CD4-positive, alpha-beta T cell treated with Interferon alpha-2 for 1 hour (primary cell): Measurements from ENCODE around the gene LBHD2.
A peak's percentile ranks its signal among the peaks of the same experiment; 100 is the strongest.

Experiments used
- DNase-seq, 2 donors: peaks; one replicate each; pipeline ENCODE4 v3.0.0-alpha.2; 2020 to 2022

LBHD2 gene

DNA sequence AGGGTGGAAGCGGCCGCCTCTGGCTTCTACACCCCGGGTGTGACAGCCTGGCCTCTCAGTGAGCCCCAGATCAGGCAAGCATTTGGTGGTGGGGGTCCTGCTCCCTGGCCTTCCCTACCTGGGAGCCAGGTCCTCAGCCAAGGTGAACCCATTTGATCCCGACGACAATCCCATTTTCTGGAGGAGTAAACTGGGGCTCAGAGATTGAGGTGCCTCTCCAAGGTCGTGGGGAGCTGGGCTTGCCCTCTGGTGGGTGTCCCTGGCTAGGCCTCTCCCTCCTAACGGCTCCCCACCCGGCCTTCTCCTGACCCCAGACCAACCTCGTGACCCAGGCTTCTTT is 7.8 kb downstream of the LBHD2 start:
- DNase-seq, result no peak

DNA sequence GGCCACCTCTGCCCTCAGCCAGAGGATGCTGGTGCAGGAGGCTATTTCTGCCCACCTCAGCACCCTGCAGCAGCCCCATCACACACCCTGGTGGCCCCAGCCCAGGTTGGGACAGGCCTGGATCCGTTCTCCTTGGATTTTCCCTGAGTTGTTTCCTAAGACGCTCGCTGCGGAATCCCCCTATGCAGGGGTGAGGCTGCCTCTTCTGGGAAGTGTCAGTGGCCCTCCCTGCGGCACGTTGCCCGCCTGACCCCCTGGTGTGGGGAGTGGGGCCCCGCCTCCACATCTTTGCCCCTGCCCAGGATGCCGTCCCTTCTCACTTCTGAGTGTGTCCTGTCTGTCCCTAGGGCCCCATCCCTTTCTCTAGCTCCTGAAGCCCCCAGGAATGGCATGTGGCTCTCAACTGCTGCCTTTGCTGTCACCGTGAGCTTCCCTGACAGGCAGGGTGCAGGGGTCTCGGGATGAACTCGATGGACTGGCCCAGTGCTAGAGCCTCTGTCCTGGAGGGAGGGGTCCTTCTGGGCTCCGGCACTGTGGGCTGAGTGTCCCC is 9.9 kb downstream of the LBHD2 start:
- no peak for DNase-seq

DNA sequence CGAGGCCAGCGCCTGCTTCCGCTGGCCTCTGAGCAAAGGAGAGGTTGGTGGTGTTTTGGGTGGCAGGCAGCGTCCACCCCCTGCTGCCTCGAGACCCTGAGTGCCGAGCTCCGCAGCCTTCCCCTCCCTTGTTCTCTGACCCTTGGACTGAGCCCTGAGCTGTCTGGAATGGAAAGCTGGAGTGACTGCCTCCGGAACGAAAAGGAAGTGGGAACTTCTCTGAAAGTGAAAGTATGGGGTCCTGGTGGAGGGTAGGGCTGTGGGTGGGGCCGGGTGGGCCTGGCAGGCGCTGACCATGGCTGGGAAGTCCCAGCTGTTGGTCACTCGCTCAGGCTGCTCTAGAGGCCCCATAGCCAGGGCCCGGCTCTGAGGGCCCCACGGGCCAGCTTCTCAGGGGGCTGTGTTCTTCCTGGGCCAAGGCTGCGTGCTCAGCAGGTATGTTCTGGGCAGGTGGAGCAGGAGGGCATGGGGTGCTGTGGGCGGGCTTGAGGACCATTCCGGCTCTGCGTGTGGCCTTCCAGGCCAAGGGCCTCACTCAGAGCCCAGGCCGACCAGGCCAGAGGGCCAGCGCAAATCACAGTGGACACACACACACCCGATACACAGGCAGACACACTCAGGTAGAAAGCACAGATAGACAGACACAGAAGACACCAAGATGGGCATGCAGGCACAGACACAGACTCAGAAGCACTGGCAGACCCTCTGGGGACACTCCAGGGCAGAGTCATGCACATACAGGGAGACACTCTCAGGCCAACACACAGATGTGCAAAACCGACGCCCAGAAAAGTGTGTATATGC is 10.6 kb downstream of the LBHD2 start, which contains the start of gene EXOC3L4:
EXOC3L4 (plus strand) TSS at position 320 of the 804 bp plus-strand sequence. CDS start 5,495 bp downstream, outside the sequence.
- DNase-seq, result no peak

DNA sequence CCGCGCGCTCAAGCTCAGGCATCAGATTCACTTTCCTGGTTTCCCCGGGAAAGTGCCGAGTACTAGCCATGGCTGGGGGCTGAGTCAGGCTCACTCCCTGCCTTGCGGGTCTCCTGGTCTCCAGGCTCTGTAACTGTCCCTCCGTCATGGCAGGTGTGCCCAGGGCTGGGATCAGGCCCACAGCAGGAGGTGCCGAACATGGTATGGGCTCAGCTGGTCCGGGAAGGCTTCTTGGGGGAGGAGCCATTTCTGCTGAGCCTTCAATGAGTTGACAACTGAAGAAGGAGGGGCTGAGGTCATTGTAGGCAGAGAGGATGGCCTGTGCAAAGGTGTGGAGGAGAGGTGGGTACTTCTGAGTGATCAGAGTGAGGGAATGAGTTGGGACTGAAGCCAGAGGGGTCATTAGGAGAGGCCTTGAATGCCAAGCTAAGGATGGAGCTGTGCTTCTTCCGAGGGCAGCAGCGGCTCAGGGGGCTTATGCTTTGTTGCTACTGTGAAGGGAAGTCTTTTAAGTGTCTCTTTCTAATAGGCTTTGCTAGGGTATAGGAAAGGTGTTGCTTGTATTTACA is 11.3 kb downstream of the LBHD2 start:
- DNase-seq, result no peak

DNA sequence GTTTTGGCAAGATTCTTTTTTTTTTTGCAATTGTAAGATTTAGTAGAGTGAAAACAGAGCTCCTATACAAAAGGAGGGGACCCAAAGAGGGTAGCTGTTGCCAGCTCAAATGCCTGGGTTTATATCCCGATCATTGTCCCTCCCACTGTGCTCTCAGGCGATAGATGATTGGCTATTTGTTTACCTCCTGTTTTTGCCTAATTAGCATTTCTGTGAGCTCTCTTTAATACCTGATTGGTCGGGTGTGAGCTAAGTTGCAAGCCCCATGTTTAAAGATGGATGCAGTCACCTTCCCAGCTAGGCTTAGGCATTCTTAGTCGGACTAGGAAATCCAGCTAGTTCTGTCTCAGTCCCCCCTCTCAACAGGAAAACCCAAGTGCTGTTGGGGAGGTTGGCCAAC is 12.4 kb downstream of the LBHD2 start:
- DNase-seq, result no peak

DNA sequence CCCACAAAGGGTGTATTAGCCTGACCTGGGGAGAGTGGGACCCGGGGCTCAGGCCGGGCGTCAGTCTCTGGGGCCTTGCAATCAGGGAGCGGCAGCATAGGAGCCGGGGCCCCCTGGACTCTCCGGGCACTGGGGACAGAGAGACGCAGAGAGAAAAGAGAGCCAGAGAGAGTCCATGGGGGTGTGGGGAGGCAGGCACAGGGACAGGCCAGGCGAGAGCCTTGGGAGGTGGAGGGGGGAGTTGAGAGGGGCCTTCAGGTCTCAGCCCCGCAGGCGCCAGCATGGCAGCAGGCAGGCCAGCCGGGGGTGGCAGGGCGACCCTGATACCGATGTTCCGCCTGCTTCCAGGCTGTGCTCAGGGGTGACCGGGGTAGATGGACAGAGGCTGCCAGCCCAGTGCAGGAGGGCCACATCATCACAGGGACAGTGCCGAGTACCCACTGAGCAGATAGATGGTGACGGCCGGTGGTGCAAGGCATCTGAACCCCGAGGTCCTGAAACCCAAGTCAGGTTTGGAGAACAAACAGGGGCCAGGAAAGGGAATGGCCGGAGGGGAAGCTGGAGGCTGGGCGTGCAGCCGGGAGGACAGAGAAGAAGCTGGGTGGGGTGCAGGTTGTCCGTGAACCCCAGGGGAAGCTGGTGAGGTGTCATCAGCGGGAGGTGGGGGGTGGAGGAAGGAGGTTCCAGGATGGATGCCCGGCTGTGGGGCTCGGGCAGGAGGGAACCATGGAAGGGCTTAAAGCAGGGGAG is 13.4 kb downstream of the LBHD2 start:
- DNase-seq, result no peak

DNA sequence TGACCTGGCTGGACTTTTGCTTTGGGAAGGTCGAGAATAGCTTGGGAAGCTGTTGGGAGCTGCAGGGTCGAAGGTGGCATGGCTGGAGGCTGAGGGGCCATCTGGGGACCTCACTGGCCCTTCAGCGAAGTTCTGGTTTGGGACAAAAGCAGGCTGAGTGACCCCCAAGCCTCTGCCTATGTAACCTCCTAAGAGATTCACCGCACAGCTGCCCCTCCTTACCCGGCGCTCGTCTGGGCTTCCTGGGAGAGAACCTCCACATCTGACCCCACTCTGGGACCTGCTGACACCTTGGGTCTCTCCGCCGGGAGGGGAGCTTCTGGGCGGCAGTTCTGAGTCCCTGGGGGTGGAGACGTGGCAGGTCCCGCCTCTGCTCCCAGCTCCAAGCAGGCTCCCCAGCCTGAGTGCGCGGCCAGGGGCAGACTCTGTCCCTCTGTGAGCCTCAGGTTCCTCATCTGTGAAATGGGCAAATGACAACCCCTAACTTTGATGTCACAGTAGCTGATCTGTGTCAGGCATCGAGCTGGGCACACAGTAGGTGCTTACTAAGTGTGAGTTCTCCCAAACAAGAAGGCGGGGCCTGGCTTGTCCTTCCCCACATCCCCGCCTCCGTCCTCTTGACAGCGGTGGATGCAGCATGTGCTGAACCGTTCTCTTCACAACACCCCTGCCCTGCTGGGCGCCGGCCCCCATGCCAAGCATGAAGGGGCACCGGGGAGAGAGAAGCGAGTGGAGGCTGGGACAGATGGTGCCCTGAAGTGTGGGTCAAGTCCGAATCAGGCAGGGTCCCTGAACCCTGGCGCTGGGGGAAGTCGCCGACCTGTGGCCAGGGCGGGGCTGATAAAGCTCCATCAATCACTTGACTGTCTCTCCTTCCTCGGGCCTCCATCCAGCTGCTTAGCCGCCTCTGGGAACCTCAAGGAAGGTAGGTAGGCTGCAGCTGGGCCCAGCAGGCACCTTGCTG is 14.3 kb downstream of the LBHD2 start:
- no peak for DNase-seq

DNA sequence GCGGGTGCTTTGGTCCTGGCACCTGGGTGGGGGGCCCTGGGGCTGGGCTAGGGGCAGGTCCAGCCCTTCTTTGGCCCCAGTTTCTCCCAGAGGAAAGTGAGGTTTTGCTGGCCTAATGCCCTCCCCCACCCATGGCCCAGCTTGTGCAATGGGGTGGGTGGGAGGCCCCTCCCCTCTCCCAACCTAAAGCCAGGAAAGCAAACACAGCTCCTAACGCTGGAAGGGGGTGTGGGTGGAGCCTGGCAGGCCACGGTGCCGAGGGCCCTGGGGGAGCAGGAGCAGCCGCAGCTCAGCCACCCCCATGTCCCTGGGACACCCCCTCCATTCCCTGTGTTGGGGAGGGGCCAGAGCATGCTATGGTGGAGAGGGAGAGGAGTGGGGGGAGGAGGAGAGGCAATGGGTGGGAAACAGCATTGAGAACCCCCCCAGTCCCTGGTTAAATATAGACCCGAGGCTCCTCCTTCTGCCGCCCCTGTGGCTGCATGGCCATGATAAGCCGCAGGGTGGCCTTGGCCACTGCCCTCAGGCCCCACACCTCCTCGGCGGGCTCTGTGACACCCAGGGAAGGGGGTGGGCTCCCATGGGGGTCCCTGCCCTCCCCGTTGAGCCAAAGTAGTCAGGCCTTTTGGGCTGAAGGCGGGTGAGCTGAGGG is 15.2 kb downstream of the LBHD2 start:
- DNase-seq, result no peak

DNA sequence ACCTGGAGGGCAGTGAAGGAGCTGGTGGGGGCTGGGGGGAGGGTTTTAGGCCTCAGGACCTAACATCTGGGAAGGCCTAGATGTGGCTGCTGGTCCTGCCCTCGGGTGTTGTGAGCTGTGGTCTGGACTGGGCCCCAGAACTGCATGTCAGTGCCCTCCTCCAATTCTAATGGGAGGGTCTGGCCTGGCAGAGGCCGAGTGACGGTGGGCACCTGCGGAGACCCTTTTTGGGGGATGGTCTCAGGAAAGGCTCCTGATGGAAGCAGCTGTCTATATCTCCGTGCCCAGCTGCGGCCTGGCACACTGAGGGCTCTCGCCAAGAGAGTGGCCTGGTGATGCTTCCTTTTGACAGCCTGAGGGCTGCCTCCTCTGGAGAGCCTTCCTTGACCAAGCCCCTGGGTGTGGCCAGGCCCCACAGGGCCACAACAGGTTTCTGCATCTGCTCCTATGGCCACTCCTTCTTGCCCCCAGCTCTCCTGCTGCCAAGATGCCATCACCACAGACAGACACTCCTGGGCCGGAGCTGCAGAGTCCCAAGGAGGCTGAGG is 15.8 kb downstream of the LBHD2 start:
- no peak for DNase-seq

DNA sequence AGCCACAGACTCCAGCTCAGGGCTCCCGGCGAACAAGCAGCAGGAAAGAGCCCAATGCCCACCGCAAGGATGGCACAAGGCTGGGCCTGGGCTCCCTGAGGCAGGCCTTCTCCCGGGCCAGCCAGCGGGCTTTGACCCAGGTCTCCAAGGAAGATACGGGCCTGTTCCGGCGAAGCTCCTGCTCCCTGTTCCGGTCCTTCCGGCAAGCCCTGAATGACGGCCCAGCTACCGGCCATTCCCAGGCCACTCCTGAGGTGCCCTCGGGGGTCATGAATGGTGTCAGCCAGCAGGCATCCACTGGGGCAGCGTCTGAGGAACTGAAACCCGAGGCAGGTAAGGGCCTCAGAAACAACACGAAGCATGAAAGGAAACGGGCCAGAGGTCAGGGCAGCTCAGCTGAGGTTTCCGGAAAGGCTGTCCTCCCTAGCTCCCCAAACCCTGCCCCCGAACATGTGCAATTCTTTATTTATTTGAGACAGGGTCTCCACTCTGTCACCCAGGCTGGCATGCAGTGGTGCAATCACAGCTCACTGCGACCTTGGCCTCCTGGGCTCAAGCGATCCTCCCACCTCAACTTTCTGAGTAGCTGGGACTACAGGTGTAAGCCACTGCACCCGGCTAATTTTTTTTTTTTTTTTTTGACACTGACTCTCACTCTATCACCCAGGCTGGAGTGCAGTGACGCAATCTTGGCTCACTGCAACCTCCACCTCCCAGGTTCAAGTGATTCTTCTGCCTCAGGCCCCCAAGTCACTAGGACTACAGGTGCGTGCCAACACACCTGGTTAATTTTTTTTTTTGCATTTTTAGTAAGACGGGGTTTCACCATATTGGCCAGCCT is 16.5 kb downstream of the LBHD2 start:
- no peak for DNase-seq

DNA sequence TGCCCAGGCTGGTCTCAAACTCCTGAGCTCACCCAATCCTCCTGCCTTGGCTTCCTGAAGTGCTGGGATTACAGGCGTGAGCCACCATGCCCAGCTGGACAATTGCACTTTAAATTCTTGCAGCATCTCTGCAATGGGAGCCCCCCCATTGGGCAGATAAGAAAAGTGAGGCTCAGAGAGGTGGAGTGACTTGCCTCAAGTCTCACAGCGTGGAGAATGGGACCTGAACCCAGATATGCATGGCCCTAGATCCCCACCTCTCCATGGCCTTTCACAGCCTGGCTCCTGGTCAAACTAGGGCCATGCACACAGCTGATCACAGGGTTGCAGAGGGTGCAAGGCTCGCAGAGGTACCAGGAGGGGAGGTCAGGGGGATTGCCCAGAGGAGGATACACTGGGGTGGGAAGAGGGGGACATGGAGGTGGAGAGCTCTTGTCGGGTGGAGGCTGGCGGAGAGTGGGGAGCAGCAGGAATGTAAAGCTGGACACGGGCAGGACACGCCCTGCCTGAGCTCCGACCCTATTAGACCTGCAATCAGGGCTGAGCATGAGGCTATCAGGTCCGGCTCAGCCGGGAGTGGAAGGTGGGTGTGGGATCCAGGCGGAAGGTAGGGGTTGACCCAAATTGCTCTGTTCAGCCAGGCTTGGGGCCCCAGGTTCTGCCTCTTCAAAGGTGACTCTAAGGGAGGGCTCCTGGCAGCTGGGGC is 17.4 kb downstream of the LBHD2 start:
- DNase-seq, result no peak

DNA sequence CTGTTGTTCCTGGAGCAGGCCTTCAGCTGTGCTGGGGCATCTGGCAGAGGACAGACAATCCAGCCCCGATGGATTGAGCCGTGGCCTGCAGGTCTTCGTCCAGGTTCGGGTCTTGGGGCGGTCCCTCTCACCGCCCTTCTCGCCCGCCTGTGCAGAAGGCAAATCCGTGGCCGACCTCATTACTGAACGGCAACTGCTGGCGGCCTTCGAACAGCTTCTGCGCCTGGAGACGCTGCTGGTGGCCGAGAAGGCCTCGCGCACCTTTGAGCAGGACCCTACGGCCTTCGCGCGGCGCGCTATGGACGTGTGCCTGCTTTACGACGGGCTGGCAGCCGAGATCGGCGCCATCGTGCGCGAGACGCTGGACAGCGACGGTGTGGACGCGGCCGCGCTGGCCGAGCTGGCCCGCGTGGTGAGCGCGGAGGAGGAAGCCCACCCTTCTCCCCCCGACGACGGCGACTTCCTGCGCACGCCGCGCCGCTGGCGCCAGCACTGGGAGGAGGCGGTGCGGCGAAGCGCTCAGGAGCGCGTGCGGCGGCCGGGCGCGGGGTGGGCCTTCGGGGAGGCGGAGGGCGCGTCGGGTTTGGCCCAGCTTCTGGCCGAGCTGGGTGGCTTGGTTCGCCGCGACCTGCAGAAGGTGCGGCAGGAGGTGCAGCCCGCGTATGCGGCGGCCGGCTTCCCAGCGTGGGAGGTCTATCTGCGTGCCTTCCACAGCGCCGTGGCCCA is 18.1 kb downstream of the LBHD2 start:
- no peak for DNase-seq

DNA sequence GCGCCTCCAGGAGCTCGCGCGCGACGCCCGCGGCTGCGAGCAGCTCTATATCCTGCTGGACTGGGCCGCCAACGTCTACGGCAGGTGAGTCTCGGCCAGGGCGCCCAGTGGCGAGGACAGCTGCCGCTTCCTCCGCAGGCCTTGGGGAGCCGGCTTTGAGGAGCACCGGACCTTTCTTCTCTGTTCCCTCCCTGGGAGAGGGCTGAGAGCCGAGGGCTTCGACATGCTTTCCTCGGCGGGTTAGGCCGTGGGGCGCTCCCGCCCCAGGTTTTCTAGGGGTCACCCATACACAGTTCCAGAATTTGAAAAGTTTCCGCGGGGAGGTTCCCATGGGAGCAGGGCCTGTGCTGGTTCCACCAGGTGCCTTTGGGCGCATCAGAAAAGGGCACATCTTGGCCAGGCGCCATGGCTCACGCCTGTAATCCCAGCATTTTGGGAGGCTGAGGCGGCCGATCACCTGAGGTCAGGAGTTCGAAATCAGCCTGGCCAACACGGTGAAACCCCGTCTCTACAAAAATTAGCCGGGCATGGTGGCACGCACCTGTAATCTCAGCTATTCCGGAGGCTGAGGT is 18.8 kb downstream of the LBHD2 start:
- no peak for DNase-seq

DNA sequence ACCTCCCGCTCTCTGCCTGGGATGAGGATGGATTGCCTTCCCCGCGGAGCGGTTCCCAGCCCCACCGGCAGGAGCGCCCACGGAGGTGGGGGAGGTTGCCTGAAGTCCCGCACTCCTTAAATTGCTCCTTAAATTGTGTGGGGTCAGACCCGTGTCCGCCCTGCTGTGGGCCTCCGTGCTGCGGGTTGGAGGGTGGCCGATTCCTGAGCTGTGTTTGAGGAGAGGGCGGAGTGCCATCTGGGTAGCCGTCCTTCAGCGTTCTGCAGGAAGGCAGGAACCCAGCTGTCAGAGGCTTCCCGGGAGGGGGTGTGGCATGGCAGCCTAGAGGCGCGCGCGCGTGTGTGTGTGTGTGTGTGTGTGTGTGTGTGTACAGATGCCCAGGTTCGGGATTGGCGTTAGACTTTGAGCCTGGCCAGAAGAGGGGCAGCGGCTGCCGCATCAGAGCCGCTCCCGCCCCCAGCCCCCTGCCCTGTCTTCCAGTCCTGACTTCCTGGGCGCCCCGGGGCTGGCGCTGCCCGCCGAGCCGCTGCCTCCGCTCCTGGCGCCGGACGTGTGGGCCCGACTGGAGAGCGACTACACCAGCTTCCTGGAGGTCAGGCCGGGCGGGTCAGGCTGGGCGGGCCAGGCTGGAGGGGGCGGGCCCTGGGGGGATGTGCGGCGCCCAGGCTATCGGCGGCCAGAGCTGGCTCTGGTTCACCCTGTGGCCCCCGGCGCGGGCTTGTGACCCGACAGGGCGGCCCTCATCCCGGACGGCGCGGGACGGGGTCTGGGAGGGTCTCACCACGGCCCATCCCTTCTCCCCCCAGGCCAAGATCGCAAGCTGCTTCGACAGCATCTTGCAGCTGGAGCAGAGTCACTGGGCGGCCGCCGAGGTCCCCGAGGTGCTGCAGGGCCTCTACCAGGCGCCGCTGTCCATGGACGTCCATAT is 19.7 kb downstream of the LBHD2 start:
- DNase-seq, result no peak

DNA sequence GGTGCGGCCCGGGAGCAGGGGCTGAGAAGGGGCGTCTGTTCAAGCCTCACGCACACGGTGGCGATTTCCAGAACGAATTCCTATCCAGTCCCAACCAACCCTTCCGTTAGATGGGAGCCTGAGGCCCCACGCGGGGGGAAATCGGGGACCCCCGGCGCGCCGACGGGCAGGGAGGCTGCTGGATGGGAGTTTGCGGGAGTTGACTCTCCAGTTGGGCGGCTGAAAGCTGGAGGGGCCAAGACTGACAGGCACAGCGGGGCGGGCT is 20.3 kb downstream of the LBHD2 start:
- DNase-seq, result no peak

DNA sequence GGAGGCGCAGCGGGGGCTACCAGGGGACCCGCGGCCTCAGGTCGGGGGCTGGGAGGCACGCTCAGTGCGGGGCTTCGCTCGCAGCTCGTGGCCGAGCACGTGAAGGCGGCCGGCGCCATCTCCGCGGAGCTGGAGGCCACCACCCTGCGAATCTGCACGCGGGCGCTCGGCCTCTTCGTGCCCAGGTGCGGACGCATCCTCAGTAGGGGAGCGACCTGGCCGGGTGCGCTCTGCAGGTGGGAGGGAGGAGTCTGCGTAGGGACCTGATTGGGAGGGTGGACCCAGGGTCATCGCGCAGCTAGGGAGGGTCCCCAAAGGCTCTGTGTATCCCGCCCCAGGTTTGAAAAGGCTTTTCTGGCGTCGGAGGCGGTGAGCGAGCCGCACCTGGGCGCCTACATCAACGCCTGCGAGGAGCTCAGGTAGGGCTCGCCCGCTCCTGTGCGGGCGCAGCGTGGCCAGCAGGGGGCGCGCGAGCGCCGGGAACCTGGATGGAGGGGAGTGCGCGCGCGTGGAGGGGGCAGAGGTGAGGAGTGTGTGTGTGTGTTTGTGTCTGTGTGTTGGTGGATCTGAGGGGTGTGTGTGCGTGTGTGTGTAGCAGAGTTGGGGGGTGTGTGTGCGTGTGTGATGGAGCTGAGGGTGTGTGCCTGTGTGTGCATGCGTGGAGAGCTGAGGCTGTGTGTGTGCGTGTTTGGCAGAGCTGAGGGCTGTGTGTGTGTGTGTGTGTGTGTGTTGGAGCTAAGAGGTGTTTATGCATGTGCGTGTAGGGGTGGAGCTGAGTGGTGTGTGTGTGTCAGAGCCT is 20.8 kb downstream of the LBHD2 start:
- DNase-seq, result peak; percentile 63 to 75

DNA sequence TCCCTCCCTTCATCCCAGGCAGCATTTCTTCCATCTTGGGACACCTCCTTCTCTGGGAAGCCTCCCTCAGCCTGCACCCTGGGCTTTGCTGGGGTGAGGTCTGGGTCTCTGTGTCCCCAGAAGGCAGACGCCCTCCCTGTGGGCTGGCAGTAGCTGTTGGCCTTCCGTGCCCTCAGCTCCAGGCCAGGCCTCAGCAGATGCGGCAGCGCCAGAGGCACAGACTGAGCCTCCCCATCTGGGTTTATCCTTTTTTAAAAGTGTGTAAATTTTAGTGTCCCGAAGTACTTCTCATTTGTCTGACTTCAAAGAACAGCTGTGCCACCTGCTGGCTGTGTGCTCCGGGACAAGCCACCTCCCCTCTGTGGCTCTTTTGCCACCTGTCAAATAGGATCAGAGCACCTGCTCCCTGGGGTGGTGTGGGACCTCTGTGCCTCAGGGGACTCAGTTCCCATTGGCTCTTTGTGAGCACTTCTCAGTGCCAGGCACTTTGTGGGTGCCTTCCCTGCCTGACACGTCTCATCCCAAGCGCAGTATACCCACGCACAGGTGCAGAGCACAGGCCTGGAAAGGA is 21.7 kb downstream of the LBHD2 start:
- peak; percentile 27 to 33 for DNase-seq
